ENCODE data around the gene SNX5.

The SNX5 gene

GRCh38 chr20:17946572-17947473, 21.8 kb downstream of the SNX5 start:
- DNase-seq (ENCODE audit: insufficient read length, low spot score) (no peak), FAIRE-seq (no peak)
- no peak for TF ChIP-seq CTCF (IDR thresholded peaks at IDR 0.05; ENCODE audit: insufficient read depth, missing control alignments)

GRCh38 chr20:17946040-17946439, 22.6 kb downstream of the SNX5 start:
- no peak for DNase-seq (ENCODE audit: insufficient read length, low spot score)
- TF ChIP-seq CTCF (IDR thresholded peaks at IDR 0.05; ENCODE audit: insufficient read depth, missing control alignments), result no peak
- FAIRE-seq, result no peak

DNA sequence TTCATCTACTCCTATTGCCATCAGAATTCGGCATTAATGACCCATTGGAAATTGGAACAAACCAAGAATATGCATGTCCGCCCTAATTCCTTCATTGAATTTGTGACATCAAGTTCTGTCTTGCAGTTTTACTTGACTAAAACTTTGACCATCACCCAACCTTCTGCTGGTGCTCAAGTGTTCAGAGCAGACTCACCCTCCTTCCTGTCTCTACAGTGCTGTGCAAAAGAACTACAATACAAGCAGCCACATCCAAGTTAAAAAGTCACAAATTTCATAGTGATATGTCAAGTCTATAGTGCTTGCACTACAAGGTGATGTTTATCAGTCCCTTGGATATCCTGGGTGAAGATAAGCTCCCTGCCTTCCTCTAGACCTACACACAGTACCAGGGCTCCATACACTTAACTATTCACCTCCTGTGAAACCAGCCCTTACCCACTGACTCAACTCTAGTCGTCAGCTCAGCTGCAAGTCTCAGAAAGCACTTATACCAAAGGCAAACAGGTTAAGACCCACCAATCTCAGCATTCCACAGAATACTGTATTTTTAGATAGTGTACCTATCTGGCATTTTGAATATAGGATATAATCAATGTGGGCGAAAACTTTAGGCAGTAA, 23.6 kb downstream of the SNX5 start:
- FAIRE-seq (no peak), DNase-seq (ENCODE audit: insufficient read length, low spot score) (no peak)
- no peak for TF ChIP-seq CTCF (IDR thresholded peaks at IDR 0.05; ENCODE audit: insufficient read depth, missing control alignments)

GRCh38 chr20:17943343-17943742, 25.3 kb downstream of the SNX5 start:
- TF ChIP-seq CTCF (IDR thresholded peaks at IDR 0.05; ENCODE audit: insufficient read depth, missing control alignments), result no peak
- DNase-seq (ENCODE audit: insufficient read length, low spot score) (no peak), FAIRE-seq (no peak)

DNA sequence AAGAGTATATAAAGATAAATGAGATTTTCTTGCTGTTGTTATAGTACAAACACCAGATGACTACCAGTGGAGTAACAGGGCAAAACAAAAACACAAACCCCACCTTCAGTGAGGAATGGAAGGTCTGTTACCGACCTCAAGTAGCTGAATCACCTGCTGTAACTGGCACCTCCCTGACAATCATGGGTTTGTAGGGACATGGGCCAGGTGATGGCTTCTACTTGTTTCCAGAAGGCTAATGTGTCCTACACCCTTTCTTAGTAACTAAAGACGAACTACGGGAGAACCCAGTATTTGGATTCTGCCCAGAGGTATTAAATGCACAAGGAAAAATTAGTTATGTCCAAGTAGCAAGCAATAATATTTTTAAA, 26.8 kb downstream of the SNX5 start:
- DNase-seq (ENCODE audit: insufficient read length, low spot score) (no peak), FAIRE-seq (no peak)
- TF ChIP-seq CTCF (IDR thresholded peaks at IDR 0.05; ENCODE audit: insufficient read depth, missing control alignments), result no peak

DNA sequence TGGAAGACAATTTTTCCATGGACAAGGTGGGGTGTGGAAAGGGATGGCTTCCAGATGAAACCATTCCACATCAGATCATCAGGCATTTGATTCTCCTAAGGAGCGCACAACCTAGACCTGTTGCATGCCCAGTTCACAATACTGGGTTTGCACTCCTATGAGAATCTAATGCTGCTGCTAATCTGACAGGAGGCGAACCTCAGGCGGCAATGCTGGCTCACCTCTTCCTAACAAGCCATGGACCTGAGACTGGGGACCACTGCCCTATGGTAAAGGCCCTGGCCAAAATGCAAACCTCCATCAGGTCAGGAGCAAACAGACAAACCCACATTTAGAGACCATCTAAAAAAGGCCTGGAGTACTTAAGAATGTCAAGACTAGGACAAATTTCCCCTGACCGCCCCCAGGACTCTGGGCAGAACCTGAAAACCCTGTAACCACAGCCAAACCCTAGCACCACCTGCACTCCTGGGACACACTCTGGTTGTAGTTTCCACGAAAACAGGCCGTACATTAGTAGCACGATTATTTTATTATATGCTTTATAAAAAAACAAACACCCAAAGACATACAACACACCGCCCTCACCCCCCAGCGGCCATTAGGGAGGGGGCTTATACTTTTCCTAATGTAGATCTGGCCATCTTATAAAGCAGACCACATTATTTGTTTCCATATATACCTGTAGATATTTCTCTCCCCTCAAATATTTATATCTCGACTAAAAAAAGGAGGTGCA, 27.3 kb downstream of the SNX5 start:
- FAIRE-seq, result no peak
- DNase-seq (ENCODE audit: insufficient read length, low spot score), result no peak
- TF ChIP-seq CTCF (IDR thresholded peaks at IDR 0.05; ENCODE audit: insufficient read depth, missing control alignments), result no peak

All from D721Med (cell line).